Midbrain (tissue), 1 donor: ENCODE measurements around the gene MAEA.
"Not testable (repeated sequence)": the region's sequence is repeated elsewhere in the genome, so short reads cannot be mapped to it uniquely, and the experiment has no call there.

Experiments
- DNase-seq: peaks from one replicate; lab custom pipeline; 2025; lab: John Stamatoyannopoulos, UW

MAEA gene

GRCh38 chr4:1279253-1279652 is 10.4 kb upstream of the MAEA start:
- no peak for DNase-seq

DNA sequence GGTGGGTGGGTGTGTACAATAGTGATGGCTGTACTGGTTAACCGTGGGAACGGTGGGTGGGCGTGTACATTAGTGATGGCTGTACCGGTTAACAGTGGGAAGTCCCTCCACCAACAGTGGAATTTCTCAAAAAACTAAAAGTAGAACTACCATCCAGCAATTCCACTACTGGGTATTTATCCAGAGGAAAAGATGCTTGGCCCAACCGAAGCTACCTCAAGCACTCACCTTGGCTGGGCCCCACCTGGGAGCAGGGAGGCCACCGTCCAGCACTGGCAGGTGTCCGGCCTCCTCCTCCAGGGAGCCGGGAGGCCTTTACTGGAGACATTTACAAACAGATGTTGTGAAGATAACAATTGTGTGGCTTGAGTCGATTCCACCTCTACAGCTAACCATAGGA is 6.0 kb upstream of the MAEA start:
- no peak for DNase-seq

DNA sequence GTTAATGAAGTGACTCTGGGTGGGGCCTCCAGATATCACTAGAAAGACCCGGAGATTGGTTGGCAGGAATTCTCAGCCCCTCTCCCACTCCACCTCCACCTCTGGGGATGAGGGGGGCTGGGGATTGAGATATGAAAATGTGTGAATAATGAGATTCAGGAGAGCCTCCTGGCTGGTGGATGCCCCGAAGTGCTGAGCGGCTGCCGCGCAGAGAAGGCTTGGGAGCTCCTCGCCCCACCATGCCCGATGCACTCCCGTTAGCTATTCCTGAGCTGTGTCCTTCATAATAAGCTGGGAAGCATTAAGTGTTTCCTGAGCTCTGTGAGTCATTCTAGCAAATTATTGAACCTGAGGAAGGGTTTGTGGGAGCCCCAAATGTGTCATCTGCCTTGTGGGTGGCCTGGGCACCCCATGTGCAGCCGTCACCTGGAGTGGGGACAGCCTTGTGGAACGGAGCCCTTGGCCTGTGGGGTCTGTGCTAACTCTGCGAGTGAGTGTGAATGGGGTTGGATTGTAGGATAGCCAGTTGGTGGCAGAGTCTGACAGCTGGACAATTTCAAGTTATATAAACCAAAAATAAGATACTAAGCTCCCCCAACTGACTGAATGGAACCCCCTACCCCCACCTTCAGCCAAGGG is 4.4 kb upstream of the MAEA start:
- no peak for DNase-seq

GRCh38 chr4:1285790-1286553 is 3.7 kb upstream of the MAEA start:
- DNase-seq = no peak

GRCh38 chr4:1288786-1289185 is 905 bp upstream of the MAEA start:
- no peak for DNase-seq

- DNase-seq = no peak
Measured at GRCh38 chr4:1290165-1290977, 680 bp downstream of the MAEA start.

- no peak for DNase-seq
Measured at GRCh38 chr4:1291091-1291490, 1.4 kb downstream of the MAEA start.

DNA sequence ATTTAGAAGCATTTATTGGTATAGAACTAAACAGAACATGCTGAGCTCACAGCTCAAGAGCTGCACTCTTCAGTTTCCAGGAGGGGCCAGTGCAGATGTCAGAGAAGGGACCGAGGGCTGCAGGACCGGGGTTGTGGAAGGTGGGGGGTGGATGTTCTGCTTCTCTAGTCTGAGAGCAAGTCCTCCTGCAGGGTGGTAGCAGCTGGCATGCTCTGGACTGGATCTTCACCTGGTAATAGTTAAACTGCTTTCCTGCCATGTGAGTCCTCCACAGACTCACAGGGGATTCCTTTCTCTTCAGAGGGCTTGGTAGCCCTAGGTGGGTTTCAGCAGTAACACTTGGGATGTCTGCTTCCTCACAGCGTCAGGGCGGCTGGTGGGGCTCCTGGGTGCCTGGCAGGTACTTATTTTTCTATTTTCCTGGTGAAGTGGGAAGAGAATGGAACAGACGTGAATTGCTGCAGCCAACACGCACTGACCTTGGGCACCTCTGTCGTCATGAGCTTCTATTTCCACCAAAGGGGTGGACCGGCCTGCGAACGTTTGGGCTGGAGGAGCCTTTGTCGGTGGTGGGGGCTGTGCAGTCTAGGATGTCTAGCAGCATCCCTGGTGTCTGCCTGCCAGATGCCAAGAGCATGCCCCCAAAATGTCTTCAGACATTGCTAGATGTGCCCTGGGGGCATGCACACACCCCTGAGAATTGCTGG is 2.5 kb downstream of the MAEA start:
- no peak for DNase-seq

GRCh38 chr4:1292703-1293011 is 3.0 kb downstream of the MAEA start:
- DNase-seq = not testable (repeated sequence)

DNA sequence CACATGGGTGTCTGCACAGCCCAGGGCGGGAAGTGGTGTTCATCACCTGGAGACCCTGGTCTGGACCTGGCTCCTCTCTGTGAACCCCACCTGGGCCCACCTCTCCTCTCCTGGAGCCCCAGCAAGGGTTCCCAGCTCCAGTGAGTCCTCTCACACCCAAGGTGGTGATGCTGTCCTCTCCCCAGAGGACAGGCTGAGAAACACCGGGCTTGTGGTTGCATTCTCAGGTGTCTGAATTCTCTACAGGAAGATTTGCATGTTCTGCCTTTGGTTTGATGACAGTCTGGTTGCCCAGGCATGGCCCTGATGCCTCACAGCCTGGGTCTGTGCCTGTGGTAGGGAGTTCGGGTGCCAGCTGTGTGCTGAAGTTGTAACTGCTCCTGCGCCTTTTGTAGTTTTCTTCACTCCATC is 3.8 kb downstream of the MAEA start:
- no peak for DNase-seq

DNA sequence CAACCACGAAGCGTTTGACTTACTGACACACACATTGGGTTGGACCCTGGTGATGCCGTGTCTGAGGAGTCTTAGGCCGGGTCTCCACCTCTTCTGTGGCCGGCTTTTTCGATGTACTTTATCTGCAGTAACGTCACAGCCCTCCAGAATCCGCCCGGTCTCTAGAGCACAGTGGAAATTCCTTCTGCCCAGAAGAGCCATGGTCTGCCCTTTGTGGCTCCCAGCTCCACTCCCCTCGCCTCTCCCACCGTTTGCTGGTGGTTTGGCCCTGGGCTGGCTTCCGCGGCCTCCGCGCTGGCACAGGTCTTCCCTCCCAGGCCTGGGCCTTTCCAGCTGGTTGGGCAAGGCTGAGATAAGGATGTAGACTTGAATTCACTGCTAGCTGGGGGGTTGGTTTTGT is 4.3 kb downstream of the MAEA start:
- DNase-seq = no peak

DNA sequence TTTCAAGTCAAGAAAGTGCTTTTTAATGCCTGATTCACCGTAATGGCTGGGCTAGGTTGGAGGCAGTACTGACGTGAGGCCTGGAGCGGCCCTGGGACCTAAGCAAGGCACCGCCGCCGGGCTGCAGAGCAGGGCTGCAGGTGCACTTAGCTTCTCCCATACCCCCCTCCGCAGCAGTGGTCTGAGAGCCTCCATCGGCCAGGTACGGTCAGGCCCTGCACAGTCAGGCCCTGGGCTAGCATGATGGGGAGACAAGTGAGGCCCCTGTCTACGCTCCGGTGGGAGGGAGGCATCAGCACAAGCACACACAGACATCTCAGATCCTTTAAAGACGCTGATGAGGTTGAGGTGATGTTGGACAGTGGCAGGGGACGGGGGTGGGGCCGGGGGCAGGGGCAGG is 4.7 kb downstream of the MAEA start:
- DNase-seq = no peak

DNA sequence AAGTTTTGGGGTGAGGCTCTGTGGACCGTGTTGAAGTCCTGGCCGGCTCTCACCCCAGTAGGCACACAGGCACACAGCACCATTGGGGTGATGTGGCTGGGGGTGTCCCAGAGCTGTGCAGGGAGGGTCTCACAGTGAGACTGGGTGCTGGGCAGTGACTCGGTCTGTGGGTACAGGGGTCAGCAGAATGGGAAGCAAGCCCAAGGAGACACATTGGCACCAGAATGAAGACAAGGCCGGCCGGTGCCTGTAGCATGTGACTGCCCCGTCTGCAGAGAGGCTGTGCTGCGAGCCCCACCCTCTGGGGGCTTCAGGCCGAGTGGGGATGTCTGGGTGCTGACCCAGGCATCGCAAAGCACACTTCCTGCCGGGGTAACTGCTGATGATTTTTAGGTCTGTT is 5.2 kb downstream of the MAEA start:
- no peak for DNase-seq

GRCh38 chr4:1295405-1296055 is 5.8 kb downstream of the MAEA start:
- DNase-seq = no peak

DNA sequence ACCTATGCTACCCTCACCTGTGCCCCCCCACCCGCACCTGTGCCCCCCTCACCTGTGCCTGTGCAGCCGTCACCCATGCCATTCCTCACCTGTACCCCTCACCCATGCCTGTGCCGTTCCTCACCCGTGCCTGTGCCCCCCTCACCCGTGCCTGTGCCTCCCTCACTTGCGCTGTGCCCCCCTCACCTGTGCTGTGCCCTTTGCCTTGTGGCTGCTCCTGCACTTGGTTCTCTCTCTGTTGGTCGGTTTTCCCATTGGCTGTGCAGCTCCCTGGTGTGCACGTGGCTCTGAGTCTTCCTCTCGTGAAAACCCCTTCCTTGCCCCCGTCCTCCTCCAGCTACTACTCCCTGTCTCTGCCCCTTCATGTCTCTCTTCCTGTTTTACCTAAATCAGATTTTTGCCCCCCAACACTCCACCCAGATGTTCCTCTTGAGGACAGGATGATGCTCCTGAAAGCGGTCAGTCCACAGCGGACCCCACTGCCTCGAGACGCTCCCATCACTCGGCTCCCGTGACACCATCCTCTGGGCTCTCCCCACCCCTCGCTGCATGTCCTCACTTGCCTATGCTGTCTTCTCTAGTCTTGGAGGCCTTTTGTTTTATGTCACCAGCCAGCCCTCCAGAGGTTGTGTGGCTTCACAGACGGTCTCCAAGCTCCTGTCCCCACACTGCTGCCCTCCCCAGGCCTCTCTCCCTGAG is 6.8 kb downstream of the MAEA start:
- no peak for DNase-seq

DNA sequence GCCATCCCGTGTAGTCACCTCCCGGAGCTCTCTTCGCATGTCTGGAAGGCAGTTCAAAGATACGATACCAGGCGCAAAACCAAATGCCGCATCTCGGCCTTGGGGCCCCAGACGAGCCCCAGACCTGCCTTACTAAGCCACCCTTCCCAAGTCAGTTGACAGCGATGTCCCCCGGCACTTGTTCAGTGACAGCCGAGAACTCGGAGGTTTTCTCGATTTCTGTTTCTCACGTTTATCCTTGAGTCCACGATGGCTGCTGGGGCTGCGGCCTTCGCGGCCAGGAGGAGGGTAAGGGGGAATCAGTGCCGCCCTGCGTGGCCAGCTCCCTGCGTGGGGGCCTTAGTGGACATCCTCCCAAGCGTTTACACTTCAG is 7.3 kb downstream of the MAEA start:
- no peak for DNase-seq

DNA sequence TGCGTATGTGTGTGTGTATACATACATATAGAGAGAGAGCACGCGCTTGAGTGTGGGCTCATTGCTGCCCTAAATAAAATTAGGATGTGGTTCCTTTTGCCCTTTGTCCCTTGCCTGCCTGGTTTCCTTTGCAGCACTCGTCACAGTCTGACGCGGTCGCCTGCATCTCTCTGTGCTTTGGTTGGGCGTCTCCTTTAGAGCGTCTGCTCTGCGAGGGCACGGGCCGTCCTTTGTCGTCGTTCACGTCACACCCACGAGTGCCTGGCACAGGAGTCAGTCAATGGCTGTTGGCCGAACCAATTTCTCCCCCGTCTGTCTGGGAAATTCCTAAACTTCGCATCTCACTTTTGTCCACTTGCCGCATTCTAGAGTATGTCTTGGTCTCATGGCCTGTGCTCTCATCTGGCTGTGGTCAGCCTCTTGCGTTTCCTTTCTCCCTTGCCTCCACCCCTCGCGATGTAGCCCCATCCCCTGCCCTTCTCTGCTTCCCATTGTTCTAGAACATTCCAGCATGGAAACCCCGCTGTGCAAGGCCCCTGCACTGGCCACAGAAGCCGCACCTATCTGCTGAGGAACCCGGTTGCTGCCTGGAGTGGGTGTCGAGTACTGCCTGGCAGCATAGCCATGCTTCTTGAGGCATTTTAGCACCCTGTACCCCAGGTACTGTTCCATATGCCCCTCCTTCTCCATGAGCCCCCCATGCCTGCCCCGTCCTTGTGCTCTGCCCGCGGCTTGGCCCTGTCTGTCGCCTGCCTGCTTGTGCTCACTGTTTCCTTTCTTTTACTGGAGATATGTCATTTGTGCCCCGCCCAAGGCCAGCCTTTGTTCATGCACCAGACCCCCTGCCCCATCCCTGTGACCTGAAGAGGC is 8.0 kb downstream of the MAEA start:
- no peak for DNase-seq

- DNase-seq = no peak
Measured at GRCh38 chr4:1298461-1298860, 8.8 kb downstream of the MAEA start.

DNA sequence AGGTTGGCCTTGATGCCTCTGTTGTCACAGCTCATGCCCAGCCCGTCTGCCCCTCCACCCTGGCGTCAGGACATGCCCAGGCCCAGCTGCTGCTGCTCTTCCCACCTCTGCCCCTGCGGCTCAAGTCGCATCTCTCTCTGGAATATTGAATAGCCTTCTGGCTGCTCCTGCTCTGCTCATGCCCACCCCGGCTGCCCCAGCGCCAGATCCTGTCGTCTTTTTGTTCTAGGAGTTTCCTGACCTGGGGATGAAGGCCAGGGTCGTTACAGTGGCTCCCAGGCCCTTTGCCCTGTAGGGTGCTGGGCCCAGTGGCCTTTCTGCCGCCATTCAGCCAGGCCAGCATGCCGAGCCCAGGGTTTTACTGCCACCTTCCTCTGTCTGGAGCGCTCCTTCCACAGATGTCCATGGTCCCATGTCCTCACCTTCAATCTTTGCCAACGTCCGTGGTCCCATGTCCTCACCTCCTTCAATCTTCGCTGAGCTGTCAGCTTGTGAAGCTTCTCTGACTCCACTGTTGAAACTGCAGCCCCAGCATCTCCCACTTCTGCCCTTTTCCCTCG is 9.7 kb downstream of the MAEA start:
- no peak for DNase-seq
